Activated effector memory CD4-positive, alpha-beta T cell treated with anti-CD3 and anti-CD28 coated beads, Interleukin-2, amount 50 U/mL, for 16 hours (primary cell): Measurements from ENCODE around the gene SUN2.

Experiments
- DNase-seq: peaks from one replicate; pipeline ENCODE4 v3.0.0-alpha.2; 2020

SUN2 gene

GRCh38 chr22:38734421-38735100 lies 21.2 kb downstream of the SUN2 start:
- no peak for DNase-seq

GRCh38 chr22:38733724-38734381 lies 21.9 kb downstream of the SUN2 start:
- no peak for DNase-seq

- peak; percentile 80 for DNase-seq
Observed at GRCh38 chr22:38733329-38733723, 22.5 kb downstream of the SUN2 start.

GRCh38 chr22:38732251-38732815 lies 23.5 kb downstream of the SUN2 start:
- no peak for DNase-seq

- DNase-seq, result no peak
Observed at GRCh38 chr22:38731703-38732161, 24.1 kb downstream of the SUN2 start.

- no peak for DNase-seq
Observed at GRCh38 chr22:38730411-38730871, 25.4 kb downstream of the SUN2 start.

GRCh38 chr22:38729946-38730345 lies 25.9 kb downstream of the SUN2 start:
- no peak for DNase-seq

- DNase-seq, result no peak
Observed at GRCh38 chr22:38728871-38729796, 26.7 kb downstream of the SUN2 start.

- no peak for DNase-seq
Observed at GRCh38 chr22:38727530-38728451, 28.0 kb downstream of the SUN2 start.

- no peak for DNase-seq
Observed at GRCh38 chr22:38727123-38727522, 28.7 kb downstream of the SUN2 start.

- DNase-seq, result no peak
Observed at GRCh38 chr22:38725900-38726655, 29.7 kb downstream of the SUN2 start.

- no peak for DNase-seq
Observed at GRCh38 chr22:38724926-38725571, 30.7 kb downstream of the SUN2 start.

GRCh38 chr22:38724176-38724575 lies 31.6 kb downstream of the SUN2 start:
- no peak for DNase-seq

- no peak for DNase-seq
Observed at GRCh38 chr22:38721551-38721950, 34.2 kb downstream of the SUN2 start.

- no peak for DNase-seq
Observed at GRCh38 chr22:38720350-38720749, 35.4 kb downstream of the SUN2 start.

GRCh38 chr22:38719196-38719595 lies 36.6 kb downstream of the SUN2 start:
- peak; percentile 51 for DNase-seq

GRCh38 chr22:38718414-38718813 lies 37.4 kb downstream of the SUN2 start:
- DNase-seq, result peak; percentile 61

- peak; percentile 52 for DNase-seq
Observed at GRCh38 chr22:38717244-38717643, 38.6 kb downstream of the SUN2 start.

- peak; percentile 48 for DNase-seq
Observed at GRCh38 chr22:38716826-38717225, 39.0 kb downstream of the SUN2 start.

GRCh38 chr22:38716271-38716670 lies 39.5 kb downstream of the SUN2 start:
- DNase-seq, result no peak

- DNase-seq, result peak; percentile 57
Observed at GRCh38 chr22:38715852-38716251, 39.9 kb downstream of the SUN2 start.
